Stimulated activated CD8-positive, alpha-beta memory T cell treated with anti-CD3 and anti-CD28 coated beads, Interleukin-4, amount 100 ng/mL, for 48 hours (primary cell): ENCODE data around the gene TUT4.

Source experiments
- DNase-seq: peaks from one replicate; pipeline ENCODE4 v3.0.0-alpha.2; 2020

Gene TUT4

GRCh38 chr1:52400131-52400530 lies 152.8 kb downstream of the TUT4 start:
- DNase-seq, result no peak

GRCh38 chr1:52399629-52400028 lies 153.3 kb downstream of the TUT4 start:
- DNase-seq, result no peak

- DNase-seq, result no peak
These were observed 159.7 kb downstream of the TUT4 start for GRCh38 chr1:52393174-52393573.

GRCh38 chr1:52386458-52386857 lies 166.4 kb downstream of the TUT4 start:
- DNase-seq, result no peak

GRCh38 chr1:52385376-52385775 lies 167.5 kb downstream of the TUT4 start:
- no peak for DNase-seq
